K562 (cell line): ENCODE results near the gene NRG2. TPM values are rescaled to one million over a fixed set of nuclear protein-coding genes. Genes with fewer than 3 reads are reported as not detected.
A peak's percentile ranks its signal among the peaks of the same experiment; 100 is the strongest.

Source experiments
- ATAC-seq: fragments of 200-7000 bp; cut with Tn5 transposase; 3 replicates; pipeline ENCODE4 v1.9.1; 2020; ENCODE audit warnings: moderate library complexity
- BruUV-seq: library from RNA; stranded (reverse); fragments of 400-500 nt; replicated peaks from 2 replicates; lab custom pipeline; 2021; lab: Mats Ljungman, UMichigan
- CTCF ChIA-PET: fragments of 300-600 bp; formaldehyde crosslinking; extraction: SDS; loops from one replicate; lab custom pipeline; 2021; ENCODE audit warnings: low intra/inter-chr PET ratio; lab: Yijun Ruan, JAX
- POLR2A ChIA-PET: fragments of 300-600, 350-650 bp; sonication (Branson Sonifier 250); formaldehyde crosslinking; extraction: SDS; loops from one replicate; lab custom pipeline; 2021; ENCODE audit warnings: antibody characterized with exemption, inconsistent platforms; lab: Yijun Ruan, JAX
- DNase-seq, 4 experiments: peaks; one replicate each; pipeline versions ENCODE4 v3.0.0 to v3.0.0-alpha.2; 2011 to 2018; ENCODE audit warnings: low spot score in 3 of 4, mixed read lengths in 3 of 4; ENCODE audit errors: extremely low read depth in 1 of 4
- FAIRE-seq: peaks from 2 replicates; lab custom pipeline; 2011; peaks lifted over from hg19 to GRCh38; lab: Jason Lieb, UNC
- H2AFZ ChIP-seq: 2 replicates; pipeline ENCODE4 v1.6.0; 2011; ENCODE audit warnings: low read depth, low read length, control low read depth, inconsistent platforms
- H3K27ac ChIP-seq: fragments of 200-600 bp; 3 replicates; pipeline ENCODE4 v1.8.0; 2011; ENCODE audit warnings: low read depth, mild to moderate bottlenecking, control low read depth, inconsistent platforms, low read length, moderate library complexity, mixed read lengths; ENCODE audit errors: extremely low read depth
- H3K27me3 ChIP-seq, 2 experiments: fragments of 300-600 bp in 1 of 2; 2 replicates in 1 of 2; 3 replicates in 1 of 2; pipeline versions ENCODE4 v1.6.0 to v1.8.0; 2011; ENCODE audit warnings: inconsistent platforms in 2 of 2, low read length in 2 of 2, mild to moderate bottlenecking in 1 of 2, mixed read lengths in 1 of 2, moderate library complexity in 1 of 2; ENCODE audit not compliant: control insufficient read depth in 2 of 2, insufficient read depth in 2 of 2
- H3K36me3 ChIP-seq: fragments of 300-600 bp; 3 replicates; pipeline ENCODE4 v1.8.0; 2011; ENCODE audit warnings: mild to moderate bottlenecking, low read length, inconsistent platforms; ENCODE audit not compliant: control insufficient read depth, insufficient read depth
- H3K4me1 ChIP-seq, 2 experiments: fragments of 200-600 bp in 1 of 2; replicated peaks in 1 of 2; 2 replicates in 1 of 2; 3 replicates in 1 of 2; pipeline versions ENCODE4 v1.5.1 to v1.8.0; 2011; ENCODE audit warnings: inconsistent platforms in 2 of 2, low read length in 2 of 2, mild to moderate bottlenecking in 1 of 2, mixed read lengths in 1 of 2, moderate library complexity in 1 of 2; ENCODE audit not compliant: control insufficient read depth in 2 of 2, insufficient read depth in 2 of 2
- H3K4me2 ChIP-seq: 2 replicates; pipeline ENCODE4 v1.6.1; 2011; ENCODE audit warnings: low read length, control low read depth, inconsistent platforms, mixed read lengths; ENCODE audit not compliant: insufficient read depth
- H3K4me3 ChIP-seq: fragments of 200-600 bp; sonication (generic), shearing (Covaris generic); 2 replicates; pipeline ENCODE4 v1.5.1; 2016; ENCODE audit warnings: control low read depth, inconsistent platforms
- H3K79me2 ChIP-seq: fragments of 200-600 bp; 3 replicates; pipeline ENCODE4 v1.8.0; 2011; ENCODE audit warnings: low read length, inconsistent platforms; ENCODE audit not compliant: control insufficient read depth, insufficient read depth
- H3K9ac ChIP-seq, 2 experiments: 2 replicates each; pipeline versions ENCODE4 v1.6.0 to v1.6.1; 2011; ENCODE audit warnings: low read depth in 2 of 2, low read length in 2 of 2, control low read depth in 1 of 2, inconsistent platforms in 1 of 2, mild to moderate bottlenecking in 1 of 2, mixed read lengths in 1 of 2; ENCODE audit not compliant: insufficient read depth in 1 of 2
- H3K9me1 ChIP-seq: one replicate; pipeline ENCODE4 v1.6.0; 2011; ENCODE audit warnings: inconsistent platforms, mild to moderate bottlenecking, low read length, moderate library complexity; ENCODE audit not compliant: control insufficient read depth, insufficient read depth
- H3K9me3 ChIP-seq: replicated peaks from 2 replicates; pipeline ENCODE4 v1.5.1; 2011; ENCODE audit warnings: low read depth, low read length, inconsistent platforms; ENCODE audit not compliant: control insufficient read depth, insufficient read depth
- H4K20me1 ChIP-seq: replicated peaks from 2 replicates; pipeline ENCODE4 v1.6.1; 2011; ENCODE audit warnings: low read length, inconsistent platforms, mixed read lengths; ENCODE audit not compliant: control insufficient read depth, insufficient read depth
- CBFA2T2 ChIP-seq: fragments of 450-650 bp; conservative IDR thresholded peaks from 2 replicates; pipeline ENCODE4 v1.6.1; 2017; ENCODE audit warnings: mild to moderate bottlenecking
- CC2D1A ChIP-seq: fragments of 450-650 bp; IDR thresholded peaks from 2 replicates; pipeline ENCODE4 v1.6.1; 2017; ENCODE audit warnings: mild to moderate bottlenecking
- FOSL1 ChIP-seq: fragments of 200-800 bp; sonication (Bioruptor generic); conservative IDR thresholded peaks from 2 replicates; pipeline ENCODE4 v1.6.1; 2016; ENCODE audit warnings: missing genetic modification characterization, missing compliant biosample characterization
- FOXJ3 ChIP-seq: sonication (generic); formaldehyde crosslinking; IDR thresholded peaks from 2 replicates; pipeline ENCODE4 v1.4.0; 2020; ENCODE audit warnings: mild to moderate bottlenecking, missing genetic modification reagents
- GABPA ChIP-seq: fragments of 200-800 bp; sonication (Bioruptor generic); conservative IDR thresholded peaks from 2 replicates; pipeline ENCODE4 v1.6.1; 2016; ENCODE audit warnings: low read depth, missing genetic modification characterization, missing compliant biosample characterization
- GATAD2A ChIP-seq: fragments of 450-650 bp; IDR thresholded peaks from 2 replicates; pipeline ENCODE4 v1.6.1; 2017
- HDGF ChIP-seq: fragments of 450-650 bp; IDR thresholded peaks from 2 replicates; pipeline ENCODE4 v1.6.1; 2016
- KDM1A ChIP-seq, 2 experiments: fragments of 450-650 bp; IDR thresholded peaks; 2 replicates each; pipeline ENCODE4 v1.6.1; 2016; ENCODE audit warnings: mild to moderate bottlenecking in 2 of 2
- KDM5B ChIP-seq: fragments of 200-600 bp; sonication (generic); IDR thresholded peaks from 2 replicates; pipeline ENCODE4 v1.6.1; 2012; ENCODE audit warnings: low read depth, mild to moderate bottlenecking, moderate library complexity, low read length, control low read depth, inconsistent platforms; ENCODE audit not compliant: insufficient replicate concordance
- NFIC ChIP-seq: fragments of 450-650 bp; IDR thresholded peaks from 2 replicates; pipeline ENCODE4 v1.6.1; 2017; ENCODE audit warnings: mild to moderate bottlenecking, inconsistent platforms
- NR2C2 ChIP-seq, 2 experiments: fragments of 200-800 bp in 1 of 2; sonication (Bioruptor generic) in 1 of 2; sonication (generic) in 1 of 2; formaldehyde crosslinking in 1 of 2; IDR thresholded peaks; 2 replicates each; pipeline versions ENCODE4 v1.6.1 to v1.8.0; 2016 to 2022; ENCODE audit warnings: mild to moderate bottlenecking in 1 of 2, missing compliant biosample characterization in 1 of 2, missing genetic modification characterization in 1 of 2, missing genetic modification reagents in 1 of 2
- NRF1 ChIP-seq, 2 experiments: fragments of 450-650 bp; IDR thresholded peaks in 1 of 2; conservative IDR thresholded peaks in 1 of 2; 2 replicates each; pipeline ENCODE4 v1.6.1; 2014; ENCODE audit warnings: mild to moderate bottlenecking in 2 of 2
- POLR3G ChIP-seq: IDR thresholded peaks from 2 replicates; pipeline ENCODE4 v1.6.1; 2011; ENCODE audit not compliant: insufficient read length, insufficient replicate concordance; ENCODE audit errors: extremely low read depth
- RAD51 ChIP-seq: fragments of 450-650 bp; IDR thresholded peaks from 2 replicates; pipeline ENCODE4 v1.7.1; 2016; ENCODE audit warnings: low read depth, mild to moderate bottlenecking, borderline replicate concordance
- TOE1 ChIP-seq, 2 experiments: fragments of 450-650 bp in 1 of 2; sonication (generic) in 1 of 2; formaldehyde crosslinking in 1 of 2; IDR thresholded peaks; 2 replicates each; pipeline versions ENCODE4 v1.7.1 to v1.8.0; 2016 to 2022; ENCODE audit warnings: borderline replicate concordance in 2 of 2, mild to moderate bottlenecking in 2 of 2, antibody characterized with exemption in 1 of 2, inconsistent platforms in 1 of 2, low read depth in 1 of 2, missing genetic modification reagents in 1 of 2, moderate library complexity in 1 of 2
- ZBTB17 ChIP-seq: fragments of 450-650 bp; formaldehyde crosslinking; IDR thresholded peaks from 2 replicates; pipeline ENCODE4 v1.4.0; 2020; ENCODE audit warnings: mild to moderate bottlenecking
- ZC3H4 ChIP-seq: sonication (generic); formaldehyde crosslinking; IDR thresholded peaks from 2 replicates; pipeline ENCODE4 v1.9.0; 2021; ENCODE audit warnings: missing genetic modification reagents, borderline replicate concordance
- ZNF133 ChIP-seq: fragments of 250-450 bp; sonication (Bioruptor Pico); IDR thresholded peaks from 2 replicates; pipeline ENCODE4 v1.4.0; 2020; ENCODE audit warnings: mild to moderate bottlenecking
- ZNF184 ChIP-seq: sonication (generic); formaldehyde crosslinking; IDR thresholded peaks from 2 replicates; pipeline ENCODE4 v1.5.0; 2020; ENCODE audit warnings: missing genetic modification reagents
- ZNF212 ChIP-seq: fragments of 450-650 bp; formaldehyde crosslinking; IDR thresholded peaks from 2 replicates; pipeline ENCODE4 v1.4.0; 2020; ENCODE audit warnings: mild to moderate bottlenecking
- ZNF384 ChIP-seq: IDR thresholded peaks from 2 replicates; pipeline ENCODE4 v1.6.1; 2012; ENCODE audit warnings: low read depth, low read length, improper control_type of control experiment
- ZNF57 ChIP-seq: fragments of 450-650 bp; formaldehyde crosslinking; IDR thresholded peaks from 2 replicates; pipeline ENCODE4 v1.4.0; 2020; ENCODE audit warnings: mild to moderate bottlenecking, moderate library complexity
- ZNF589 ChIP-seq: fragments of 200-800 bp; sonication (Bioruptor generic); IDR thresholded peaks from 2 replicates; pipeline ENCODE4 v1.6.1; 2016; ENCODE audit warnings: low read depth, missing genetic modification characterization, missing compliant biosample characterization
- WGBS: fragments of 100-300 bp; shearing (Covaris generic); methylation state at CpG from one replicate; pipeline ENCODE4 v1.1.6; 2016; ENCODE audit warnings: low coverage, mixed read lengths; ENCODE audit not compliant: insufficient coverage; ENCODE audit errors: missing lambda C conversion rate; 5-methylcytosine and 5-hydroxymethylcytosine counted together
- in situ Hi-C: fragments of 300-500 bp; cut with MboI; formaldehyde crosslinking; loops from 4 replicates; pipeline ENCODE4 v1.15.0; 2018; ENCODE audit warnings: inconsistent platforms, mixed read lengths
- intact Hi-C: fragments of 100-400 bp; cut with micrococcal nuclease; formaldehyde crosslinking; loops from 2 replicates; pipeline ENCODE4 v1.14.2; 2022
- polyA plus RNA-seq, 8 experiments: library from polyadenylated mRNA; depleted of rRNA in 4 of 8; stranded (reverse) in 5 of 8; unstranded in 3 of 8; fragments of >200 nt; fragmentation: Nextera tagmentation in 2 of 8; fragmentation: Illumina TruSeq in 1 of 8; extraction: Ambion mirVana in 2 of 8; extraction: Trizol in 1 of 8; gene quantifications; 2 replicates each; pipeline versions ENCODE4 v1.2.1 to v1.2.3, GENCODE V29; 2011 to 2014; ENCODE audit warnings: inconsistent platforms in 1 of 8, missing spikeins in 1 of 8
- total RNA-seq, 7 experiments: library from RNA; depleted of rRNA in 6 of 7; stranded (reverse); fragments of >200 nt in 6 of 7; fragmentation: Illumina TruSeq in 2 of 7; extraction: Trizol in 2 of 7; gene quantifications; 2 replicates each; pipeline versions ENCODE4 v1.2.1 to v1.2.3, GENCODE V29; 2011 to 2021; ENCODE audit warnings: low replicate concordance in 1 of 7
- TF ChIP-seq, protein P1 (sequence below): sonication (generic); formaldehyde crosslinking; IDR thresholded peaks from 2 replicates; pipeline ENCODE4 v1.5.0; 2020; ENCODE audit warnings: missing genetic modification reagents

NRG2 gene
- total and polyA plus RNA-seq, 9 of the 15 experiments (the other 6 are each of a cell fraction or from before 2014, with no cell fraction given): not detected

DNA sequence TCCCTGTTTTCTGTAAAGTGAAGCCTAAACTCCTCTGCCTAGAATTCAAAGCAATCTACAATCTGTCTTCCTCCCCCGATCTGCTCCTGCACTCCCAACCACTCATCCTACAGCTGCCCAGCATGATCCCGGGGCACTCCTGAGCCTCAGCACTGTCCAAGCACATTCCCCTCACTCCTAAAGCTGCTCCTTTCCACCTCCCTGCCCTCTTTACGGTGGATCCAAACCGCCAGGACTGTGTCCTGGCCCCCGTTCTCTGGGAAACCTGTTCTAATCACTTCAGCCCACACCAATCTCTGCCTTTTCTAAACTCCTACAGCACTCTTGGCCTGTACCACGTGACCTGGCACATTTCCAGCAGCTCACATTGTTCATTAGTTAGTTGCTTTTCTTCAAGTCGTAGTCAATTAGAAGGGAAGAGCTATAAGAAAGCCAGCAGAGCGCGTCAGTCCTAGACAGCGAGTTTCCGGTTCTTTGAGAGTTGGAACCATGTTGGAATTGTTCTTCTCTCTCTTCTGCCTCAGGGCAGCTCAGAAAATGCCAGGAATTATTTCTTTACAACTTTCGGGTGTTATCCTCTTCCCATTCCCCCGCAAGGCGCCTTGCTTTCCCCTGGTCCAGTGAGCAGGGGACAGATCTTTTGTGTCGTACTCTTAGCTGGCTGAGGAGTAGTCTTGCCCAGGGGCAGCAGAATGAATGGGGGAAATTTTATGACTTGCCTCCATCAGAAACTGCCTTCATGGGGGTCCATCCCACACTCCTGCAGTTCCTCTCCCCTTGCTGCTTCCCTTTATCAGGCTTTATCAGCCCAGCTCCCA, 60.7 kb downstream of the NRG2 start:
- 1% methylated on average over 15 of the region's 15 CpGs for WGBS
- Histone ChIP-seq H3K27ac (no peak overlapping the region), H3K9me3 (no peaks in the 10 kb centered on the region), H3K4me2 (no peak overlapping the region), H3K4me1 (peaks cover 0 to 13% of the 10 kb centered on the region in 2 experiments; a peak in 4 of 5 replicates), H3K4me3 (no peak overlapping the region), H3K79me2 (no peaks in the 10 kb centered on the region), H3K9ac (no peak overlapping the region), H2AFZ (no peak overlapping the region), H3K36me3 (no peaks in the 10 kb centered on the region), H3K9me1 (no peaks in the 10 kb centered on the region), H3K27me3 (peaks cover 7 to 39% of the 10 kb centered on the region in 2 experiments), H4K20me1 (no peaks in the 10 kb centered on the region)
- FAIRE-seq (peak; percentile 59), DNase-seq (peak in 3 of 4 experiments; percentile 23 to 47 (median 23)), ATAC-seq (0 out of 3 replicates have a peak, but pooled peaks have one; percentile 25)
- POLR2A ChIA-PET: interaction anchor here (1.2 kb wide), 1 partner anchor 13 kb away, joined by 4 read pairs; no protein-coding TSS in a partner anchor
- intact Hi-C loops: no loop called here
- CTCF ChIA-PET: no interaction called here
- in situ Hi-C loops: no loop called here
- BruUV-seq: no TSS peak
- TF ChIP-seq ZBTB17: no peak
- TF ChIP-seq, protein P1, sequence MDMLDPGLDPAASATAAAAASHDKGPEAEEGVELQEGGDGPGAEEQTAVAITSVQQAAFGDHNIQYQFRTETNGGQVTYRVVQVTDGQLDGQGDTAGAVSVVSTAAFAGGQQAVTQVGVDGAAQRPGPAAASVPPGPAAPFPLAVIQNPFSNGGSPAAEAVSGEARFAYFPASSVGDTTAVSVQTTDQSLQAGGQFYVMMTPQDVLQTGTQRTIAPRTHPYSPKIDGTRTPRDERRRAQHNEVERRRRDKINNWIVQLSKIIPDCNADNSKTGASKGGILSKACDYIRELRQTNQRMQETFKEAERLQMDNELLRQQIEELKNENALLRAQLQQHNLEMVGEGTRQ (CRISPR knock-in tag): peak; percentile 79
- TF ChIP-seq FOXJ3 (CRISPR knock-in tag): no peak
- TF ChIP-seq NR2C2 (CRISPR knock-in tag; IDR thresholded peaks at IDR 0.05): no peak
- no peak for TF ChIP-seq NR2C2 (tag; IDR thresholded peaks at IDR 0.05)
- no peak for TF ChIP-seq NRF1 (conservative IDR thresholded peaks at IDR 0.05 in 1 of 2, IDR thresholded peaks at IDR 0.05 in 1 of 2)
- TF ChIP-seq GATAD2A: no peak
- TF ChIP-seq KDM1A (IDR thresholded peaks at IDR 0.05): 0 out of 4 replicates have a peak, but pooled peaks of 1 of the 2 experiments have one; percentile 14
- TF ChIP-seq NFIC: peak; percentile 88
- TF ChIP-seq CC2D1A: no peak
- TF ChIP-seq RAD51: peak; percentile 94
- no peak for TF ChIP-seq FOSL1 (tag)
- TF ChIP-seq CBFA2T2: peak; percentile 67
- no peak for TF ChIP-seq ZNF57 (CRISPR knock-in tag)
- TF ChIP-seq GABPA: 0 out of 2 replicates have a peak, but pooled peaks have one; percentile 21
- TF ChIP-seq KDM5B: no peak
- TF ChIP-seq HDGF: no peak
- TF ChIP-seq ZNF589 (CRISPR knock-in tag): peak; percentile 33; the same call in 1 of the 2 replicates
- no peak for TF ChIP-seq ZNF384
- peak; percentile 86; the same call in 1 of the 2 replicates for TF ChIP-seq TOE1 (IDR thresholded peaks at IDR 0.05; ENCODE audit: borderline replicate concordance)
- TF ChIP-seq TOE1 (CRISPR knock-in tag; IDR thresholded peaks at IDR 0.05; ENCODE audit: borderline replicate concordance, low read depth): no peak
- TF ChIP-seq ZC3H4 (CRISPR knock-in tag): no peak
- no peak for TF ChIP-seq ZNF133 (CRISPR knock-in tag)
- TF ChIP-seq ZNF184 (CRISPR knock-in tag): no peak
- no peak for TF ChIP-seq POLR3G
- TF ChIP-seq ZNF212 (CRISPR knock-in tag): no peak
